K562 (cell line): ENCODE data around the gene GDF9. TPM values are rescaled to one million over a fixed set of nuclear protein-coding genes. Genes with fewer than 3 reads are reported as not detected.

ENCODE experiments used
- E2F8 ChIP-seq: fragments of 450-650 bp; IDR thresholded peaks from 2 replicates; pipeline ENCODE4 v1.7.1; 2018; ENCODE audit warnings: mild to moderate bottlenecking, low read depth; ENCODE audit not compliant: partially characterized antibody
- REST ChIP-seq, 2 experiments: fragments of 450-650 bp; formaldehyde crosslinking in 1 of 2; IDR thresholded peaks; 2 replicates each; pipeline versions ENCODE4 v1.4.0 to v1.6.1; 2014 to 2020; ENCODE audit warnings: mild to moderate bottlenecking in 2 of 2, borderline replicate concordance in 1 of 2, low read depth in 1 of 2
- ZNF24 ChIP-seq: fragments of 450-650 bp; IDR thresholded peaks from 2 replicates; pipeline ENCODE4 v1.6.1; 2016
- polyA plus RNA-seq, 8 experiments: library from polyadenylated mRNA; depleted of rRNA in 4 of 8; stranded (reverse) in 5 of 8; unstranded in 3 of 8; fragments of >200 nt; fragmentation: Nextera tagmentation in 2 of 8; fragmentation: Illumina TruSeq in 1 of 8; extraction: Ambion mirVana in 2 of 8; extraction: Trizol in 1 of 8; gene quantifications; 2 replicates each; pipeline versions ENCODE4 v1.2.1 to v1.2.3, GENCODE V29; 2011 to 2014; ENCODE audit warnings: inconsistent platforms in 1 of 8, missing spikeins in 1 of 8
- total RNA-seq, 7 experiments: library from RNA; depleted of rRNA in 6 of 7; stranded (reverse); fragments of >200 nt in 6 of 7; fragmentation: Illumina TruSeq in 2 of 7; extraction: Trizol in 2 of 7; gene quantifications; 2 replicates each; pipeline versions ENCODE4 v1.2.1 to v1.2.3, GENCODE V29; 2011 to 2021; ENCODE audit warnings: low replicate concordance in 1 of 7

The GDF9 gene
- total and polyA plus RNA-seq, 9 of the 15 experiments (the other 6 are each of a cell fraction or from before 2014, with no cell fraction given): 0.10 to 0.70 (median 0.20) TPM; not detected in 1

- TF ChIP-seq REST (IDR thresholded peaks at IDR 0.05; ENCODE audit: borderline replicate concordance) (peak; percentile 94), REST (CRISPR knock-in tag; IDR thresholded peaks at IDR 0.05; ENCODE audit: low read depth) (no peak), ZNF24 (peak; percentile 77), E2F8 (peak; percentile 40)
Measured at GRCh38 chr5:132820162-132820754, 46.0 kb downstream of the GDF9 start (continued).
